RWPE1 (cell line): ENCODE results near the gene GIMD1.

Source experiments
- CTCF ChIA-PET: fragments of 350-600 bp; sonication (Branson Sonifier 250); formaldehyde crosslinking; extraction: SDS; loops from one replicate; lab custom pipeline; 2021; lab: Yijun Ruan, JAX
- POLR2A ChIA-PET: fragments of 400-600 bp; formaldehyde crosslinking; extraction: SDS; loops from one replicate; lab custom pipeline; 2020; ENCODE audit warnings: antibody characterized with exemption; ENCODE audit not compliant: low non-redundant PET; lab: Yijun Ruan, JAX
- DNase-seq: peaks from one replicate; pipeline ENCODE4 v3.0.0; 2012; ENCODE audit warnings: low spot score
- H3K27ac ChIP-seq: fragments of 450-650 bp; 2 replicates; pipeline ENCODE4 v1.5.1; 2017
- CTCF ChIP-seq: fragments of 450-650 bp; conservative IDR thresholded peaks from 2 replicates; pipeline ENCODE4 v1.5.1; 2017; ENCODE audit warnings: low read depth, mild to moderate bottlenecking

GIMD1 gene

GRCh38 chr4:106385853-106386393 is 17.3 kb upstream of the GIMD1 start:
- no peak overlapping the region for H3K27ac ChIP-seq
- ChIA-PET CTCF (interaction anchor here (0.6 kb wide), 1 partner anchor 218 kb away, joined by 4 read pairs; no protein-coding TSS in a partner anchor), POLR2A (no interaction called here)
- TF ChIP-seq CTCF: no peak
- no peak for DNase-seq

- H3K27ac ChIP-seq: no peak overlapping the region
- ChIA-PET POLR2A (no interaction called here), CTCF (no interaction called here)
- TF ChIP-seq CTCF: no peak
- DNase-seq: no peak
Measured at GRCh38 chr4:106384878-106385277, 16.3 kb upstream of the GIMD1 start.

- ChIA-PET POLR2A (no interaction called here), CTCF (interaction anchor here (0.6 to 2.0 kb wide), 3 partner anchors 11 to 803 kb away, joined by 3 to 9 read pairs (median 5); no protein-coding TSS in a partner anchor)
Measured at GRCh38 chr4:106380179-106380578, 11.6 kb upstream of the GIMD1 start.

GRCh38 chr4:106373026-106373425 is 4.4 kb upstream of the GIMD1 start:
- no peak for DNase-seq
- no peak for TF ChIP-seq CTCF
- ChIA-PET CTCF (interaction anchor here (0.7 kb wide), 1 partner anchor 382 kb away, joined by 3 read pairs; no protein-coding TSS in a partner anchor), POLR2A (no interaction called here)
- H3K27ac ChIP-seq: no peak overlapping the region

More at GRCh38 chr4:106380179-106380578, 11.6 kb upstream of the GIMD1 start:
- DNase-seq: no peak
- TF ChIP-seq CTCF: no peak
- H3K27ac ChIP-seq: no peak overlapping the region

- POLR2A ChIA-PET: no interaction called here
- CTCF ChIA-PET: interaction anchor here (0.6 kb wide), 1 partner anchor 45 kb away, joined by 3 read pairs; no protein-coding TSS in a partner anchor
- no peak for DNase-seq
- H3K27ac ChIP-seq: no peak overlapping the region
- no peak for TF ChIP-seq CTCF
Measured at GRCh38 chr4:106371161-106371560, 2.6 kb upstream of the GIMD1 start.

GRCh38 chr4:106370214-106370613 is 1.6 kb upstream of the GIMD1 start:
- no peak overlapping the region for H3K27ac ChIP-seq
- ChIA-PET CTCF (interaction anchor here (0.6 to 2.0 kb wide), 13 partner anchors 9 to 1367 kb away, joined by 3 to 9 read pairs (median 3); no protein-coding TSS in a partner anchor), POLR2A (no interaction called here)
- no peak for TF ChIP-seq CTCF
- no peak for DNase-seq
